WI38 (cell line): ENCODE measurements around the gene CYP3A5.

Source experiments
- H3K4me3 ChIP-seq: 2 replicates; pipeline ENCODE4 v1.5.1; 2011; ENCODE audit warnings: low read depth, mild to moderate bottlenecking, control low read depth, low read length
- CTCF ChIP-seq: IDR thresholded peaks from 2 replicates; pipeline ENCODE4 v1.5.1; 2012; ENCODE audit warnings: low read depth, mild to moderate bottlenecking, control low read depth, low read length

CYP3A5 gene

GRCh38 chr7:99599836-99600235, 80.0 kb downstream of the CYP3A5 start:
- TF ChIP-seq CTCF: no peak
- no peak overlapping the region for H3K4me3 ChIP-seq
